Uterus (tissue), 2 donors: ENCODE measurements around the gene RGS14.

Experiments used
- CTCF ChIP-seq, 4 experiments: fragments of 200-600 bp in 2 of 4; fragments of 450-650 bp in 2 of 4; sonication (generic) in 2 of 4; IDR thresholded peaks; one replicate each; pipeline ENCODE4 v1.5.1; 2016 to 2019; ENCODE audit warnings: antibody characterized with exemption in 4 of 4, mild to moderate bottlenecking in 2 of 4, moderate library complexity in 1 of 4
- POLR2A ChIP-seq, 2 donors: fragments of 450-650 bp; IDR thresholded peaks; one replicate each; pipeline ENCODE4 v1.6.1; 2016; ENCODE audit warnings: antibody characterized with exemption in 2 of 2, mild to moderate bottlenecking in 1 of 2, moderate library complexity in 1 of 2

- TF ChIP-seq CTCF (IDR thresholded peaks at IDR 0.05): no peak
- TF ChIP-seq POLR2A (IDR thresholded peaks at IDR 0.05): no peak
These were observed 28.8 kb downstream of the RGS14 start for GRCh38 chr5:177386542-177386941.
